A673 (cell line): Measurements from ENCODE around the gene SUMO3.

Experiments used
- CTCF ChIP-seq: fragments of 300-800, 200-600 bp; sonication (generic); conservative IDR thresholded peaks from 2 replicates; pipeline ENCODE4 v1.5.1; 2017; ENCODE audit warnings: low read depth, mild to moderate bottlenecking, antibody characterized with exemption, low read length, moderate library complexity, mixed read lengths
- EZH2 ChIP-seq: fragments of 200-600 bp; sonication (generic); IDR thresholded peaks from 2 replicates; pipeline ENCODE4 v1.6.1; 2017; ENCODE audit warnings: borderline replicate concordance, low read depth, mild to moderate bottlenecking, mixed read lengths, antibody characterized with exemption, low read length; ENCODE audit not compliant: poor library complexity, severe bottlenecking

- TF ChIP-seq CTCF (no peak), EZH2 (no peak)
Measured at GRCh38 chr21:44814498-44815023, 3.3 kb downstream of the SUMO3 start.
